HUES64 (cell line): ENCODE measurements around the gene TBC1D16.
"Not testable (repeated sequence)": the region's sequence is repeated elsewhere in the genome, so short reads cannot be mapped to it uniquely, and the experiment has no call there.

Experiments used
- H3K27ac ChIP-seq: 2 replicates; pipeline ENCODE4 v1.7.0; 2013; ENCODE audit warnings: low read depth, low read length, inconsistent platforms
- H3K27me3 ChIP-seq: 2 replicates; pipeline ENCODE4 v1.6.1; 2013; ENCODE audit warnings: mild to moderate bottlenecking, low read length; ENCODE audit not compliant: insufficient read depth
- H3K36me3 ChIP-seq: 2 replicates; pipeline ENCODE4 v1.6.1; 2013; ENCODE audit warnings: mild to moderate bottlenecking, low read length; ENCODE audit not compliant: insufficient read depth
- H3K4me1 ChIP-seq: 2 replicates; pipeline ENCODE4 v1.6.1; 2013; ENCODE audit warnings: mild to moderate bottlenecking, low read length, moderate library complexity; ENCODE audit not compliant: insufficient read depth
- H3K4me3 ChIP-seq: 2 replicates; pipeline ENCODE4 v1.5.1; 2013; ENCODE audit warnings: mild to moderate bottlenecking, low read length, moderate library complexity
- H3K9ac ChIP-seq: 2 replicates; pipeline ENCODE4 v1.6.1; 2013; ENCODE audit warnings: mild to moderate bottlenecking, low read depth, low read length
- H3K9me3 ChIP-seq: 2 replicates; pipeline ENCODE4 v1.6.1; 2013; ENCODE audit warnings: low read depth, low read length; ENCODE audit not compliant: insufficient read depth
- WGBS: fragments of 150-250, 120-280 bp; methylation state at CpG from one replicate; pipeline ENCODE4 v1.1.7; 2013; ENCODE audit warnings: missing lambda C conversion rate; 5-methylcytosine and 5-hydroxymethylcytosine counted together

Gene TBC1D16

GRCh38 chr17:79961567-79961966 lies 74.1 kb downstream of the TBC1D16 start:
- H3K4me1 ChIP-seq, H3K27ac ChIP-seq, H3K9ac ChIP-seq, H3K4me3 ChIP-seq, H3K9me3 ChIP-seq, H3K27me3 ChIP-seq, H3K36me3 ChIP-seq: not testable (repeated sequence)
- WGBS = 97% methylated on average over 9 of the region's 9 CpGs

- Histone ChIP-seq H3K36me3 (no peaks in the 10 kb centered on the region), H3K27me3 (no peaks in the 10 kb centered on the region), H3K9me3 (no peaks in the 10 kb centered on the region), H3K27ac (no peak overlapping the region), H3K9ac (no peak overlapping the region), H3K4me3 (no peak overlapping the region), H3K4me1 (no peaks in the 10 kb centered on the region)
- WGBS = 91% methylated on average over 9 of the region's 9 CpGs
Observed at GRCh38 chr17:79960788-79961522, 74.7 kb downstream of the TBC1D16 start.

DNA sequence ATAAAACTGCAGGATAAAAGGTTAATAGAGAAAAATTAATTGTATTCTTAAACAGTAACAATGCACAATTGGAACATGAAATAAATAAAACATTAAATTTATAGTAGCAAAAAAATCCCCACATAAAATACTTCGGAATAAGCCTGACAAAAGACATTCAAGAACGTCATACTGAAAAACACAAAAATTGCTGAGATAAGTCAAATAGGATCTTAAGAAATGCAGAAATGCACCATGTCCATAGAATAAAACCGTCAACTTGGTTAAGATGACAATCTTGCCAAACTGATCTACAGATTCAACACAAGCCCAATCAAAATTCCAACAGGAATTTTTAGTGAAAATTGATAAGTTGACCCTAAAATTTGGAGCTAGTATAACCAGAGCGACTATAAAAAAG lies 76.6 kb downstream of the TBC1D16 start:
- Histone ChIP-seq H3K4me3 (no peak overlapping the region), H3K27me3 (no peaks in the 10 kb centered on the region), H3K27ac (no peak overlapping the region), H3K4me1 (peaks cover 5% of the 10 kb centered on the region; the same call in 1 of the 2 replicates), H3K9ac (no peak overlapping the region), H3K36me3 (no peaks in the 10 kb centered on the region), H3K9me3 (no peaks in the 10 kb centered on the region)
- WGBS = 98% methylated on average over 4 of the region's 4 CpGs

- WGBS = 87% methylated on average over 6 of the region's 6 CpGs
- H3K27ac ChIP-seq = no peak overlapping the region
- no peak overlapping the region for H3K9ac ChIP-seq
Observed at GRCh38 chr17:79956853-79957252, 78.8 kb downstream of the TBC1D16 start.

GRCh38 chr17:79956441-79956735 lies 79.3 kb downstream of the TBC1D16 start:
- 93% methylated on average over 8 of the region's 8 CpGs for WGBS

More at GRCh38 chr17:79956853-79957252, 78.8 kb downstream of the TBC1D16 start:
- Histone ChIP-seq H3K36me3 (no peaks in the 10 kb centered on the region), H3K4me1 (peaks cover 22% of the 10 kb centered on the region), H3K9me3 (no peaks in the 10 kb centered on the region), H3K4me3 (no peak overlapping the region), H3K27me3 (no peaks in the 10 kb centered on the region)

DNA sequence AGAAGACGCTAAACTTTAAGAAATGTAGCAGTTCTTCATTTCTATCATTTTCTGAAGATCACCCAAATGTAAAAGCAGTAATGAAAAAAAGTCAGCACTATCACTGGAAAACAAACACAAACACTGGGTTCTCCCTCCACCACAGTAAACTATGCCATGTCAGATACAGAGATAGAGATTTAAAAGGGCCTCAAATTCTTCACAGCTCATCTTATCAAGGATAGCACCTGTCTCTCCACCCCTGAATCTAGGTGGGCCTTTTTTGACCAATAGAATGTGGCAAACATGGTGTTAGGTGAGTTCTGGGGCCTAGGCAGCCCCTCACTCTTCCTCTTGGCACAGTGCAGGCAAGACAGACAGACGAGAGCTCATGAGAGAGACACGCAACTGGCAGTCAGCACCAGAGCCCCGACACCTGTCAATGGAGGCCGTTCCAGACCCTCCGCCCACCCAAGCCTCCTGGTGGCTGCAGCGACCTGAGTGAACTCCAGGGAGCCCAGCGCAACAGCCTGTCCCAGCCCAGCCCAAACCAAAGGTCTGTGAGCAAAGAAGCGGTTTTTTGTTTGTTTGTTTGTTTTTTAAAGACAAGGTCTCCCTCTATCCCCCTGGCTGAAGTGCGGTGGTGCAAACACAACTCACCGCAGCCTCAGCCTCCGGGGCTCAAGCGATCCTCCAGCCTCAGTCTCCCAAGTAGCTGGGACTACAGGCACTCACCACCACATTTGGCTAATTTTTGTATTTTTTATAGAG lies 79.8 kb downstream of the TBC1D16 start:
- H3K4me3 ChIP-seq = no peak overlapping the region
- no peaks in the 10 kb centered on the region for H3K27me3 ChIP-seq
- no peak overlapping the region for H3K27ac ChIP-seq
- no peaks in the 10 kb centered on the region for H3K36me3 ChIP-seq
- peaks cover 32% of the 10 kb centered on the region for H3K4me1 ChIP-seq
- no peaks in the 10 kb centered on the region for H3K9me3 ChIP-seq
- WGBS = 88% methylated on average over 13 of the region's 13 CpGs
- no peak overlapping the region for H3K9ac ChIP-seq

More at GRCh38 chr17:79956441-79956735, 79.3 kb downstream of the TBC1D16 start:
- peaks cover 27% of the 10 kb centered on the region for H3K4me1 ChIP-seq
- H3K27me3 ChIP-seq, H3K4me3 ChIP-seq, H3K9me3 ChIP-seq, H3K36me3 ChIP-seq, H3K9ac ChIP-seq, H3K27ac ChIP-seq: not testable (repeated sequence)

DNA sequence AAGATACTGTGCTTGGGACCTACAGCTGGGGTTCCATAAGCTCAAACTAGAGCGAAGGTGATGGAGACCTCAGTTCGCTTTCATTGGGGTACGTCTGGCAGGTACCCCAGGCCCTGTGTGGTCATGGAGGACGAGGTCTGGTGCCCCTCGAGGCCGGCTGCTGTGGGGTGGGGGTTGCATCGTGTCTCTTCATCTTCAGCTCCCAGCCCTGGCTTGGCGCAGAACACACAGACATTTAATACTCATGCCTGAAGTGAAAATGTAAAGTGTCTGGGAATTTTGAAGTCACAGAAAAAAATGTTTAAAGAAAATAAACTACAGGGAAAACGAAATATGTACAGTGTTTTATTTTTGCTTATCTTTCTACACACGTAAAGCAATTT lies 80.5 kb downstream of the TBC1D16 start:
- WGBS = 93% methylated on average over 9 of the region's 10 CpGs
- H3K27ac ChIP-seq = no peak overlapping the region
- H3K4me1 ChIP-seq = peaks cover 39% of the 10 kb centered on the region
- H3K9me3 ChIP-seq = no peaks in the 10 kb centered on the region
- H3K36me3 ChIP-seq = no peaks in the 10 kb centered on the region
- no peak overlapping the region for H3K9ac ChIP-seq
- H3K4me3 ChIP-seq = no peak overlapping the region
- no peaks in the 10 kb centered on the region for H3K27me3 ChIP-seq

DNA sequence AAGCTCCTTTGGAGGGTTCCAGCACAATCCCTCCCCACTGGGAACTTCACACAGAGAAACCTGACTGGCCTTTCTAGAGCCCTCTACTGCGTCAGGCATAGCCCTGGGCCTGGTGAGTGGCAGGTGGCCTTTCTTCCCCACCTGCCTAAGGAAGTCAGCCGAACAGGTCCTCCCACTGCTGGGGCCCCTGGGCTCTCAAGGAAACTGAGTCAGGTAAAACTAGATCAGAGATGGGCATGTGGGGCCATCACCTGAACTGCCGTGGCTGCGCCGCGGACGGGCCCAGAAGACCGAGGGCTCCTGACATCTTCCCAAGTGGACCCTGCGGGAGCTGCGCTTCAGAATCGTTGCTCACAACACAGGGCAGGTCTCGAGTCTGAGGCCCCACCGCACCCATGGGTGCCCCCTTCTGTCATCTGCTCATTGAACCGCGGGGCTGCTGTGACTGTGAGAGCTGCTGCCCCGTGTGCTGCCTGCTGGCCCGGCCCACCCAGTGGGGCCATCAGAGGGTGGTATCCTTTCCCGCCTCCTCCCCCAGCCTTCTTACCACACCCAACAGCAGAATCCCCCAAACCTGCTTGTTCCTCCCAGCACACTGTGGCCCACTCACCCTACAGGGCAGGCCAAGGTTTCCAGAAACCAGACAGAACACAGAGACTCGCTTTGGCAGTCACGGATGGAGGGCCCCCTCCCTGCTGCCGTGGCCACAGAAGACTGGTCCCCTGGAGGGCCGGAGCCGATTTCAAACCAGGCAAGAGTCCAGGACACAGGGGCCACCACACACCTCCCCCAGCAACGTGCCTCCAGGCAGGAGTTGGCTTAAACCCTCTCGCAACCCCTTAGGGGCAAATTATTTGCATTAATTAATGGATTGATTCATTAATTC lies 81.1 kb downstream of the TBC1D16 start:
- 90% methylated on average over 25 of the region's 25 CpGs for WGBS
- no peaks in the 10 kb centered on the region for H3K36me3 ChIP-seq

DNA sequence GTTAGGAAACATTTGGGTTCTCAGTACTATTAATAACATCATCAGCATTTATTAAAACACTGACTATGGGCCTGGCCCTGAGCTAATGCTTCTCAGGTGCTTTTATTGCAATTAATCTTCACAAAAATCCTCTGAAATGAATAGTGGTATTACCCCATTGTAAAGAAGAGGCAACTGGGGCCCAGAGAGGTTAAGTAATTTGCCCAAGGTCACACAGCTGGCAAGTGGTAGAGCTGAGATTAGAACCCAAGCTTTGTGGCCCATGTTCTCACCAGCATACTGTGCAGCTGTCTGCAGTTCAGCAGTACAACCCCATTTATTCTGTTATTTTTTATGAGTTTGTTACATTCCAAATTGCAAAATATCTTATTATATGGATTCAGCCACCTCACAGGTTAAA lies 82.3 kb downstream of the TBC1D16 start:
- Histone ChIP-seq H3K36me3 (peaks cover 6% of the 10 kb centered on the region; the same call in 1 of the 2 replicates), H3K4me3 (no peak overlapping the region), H3K9me3 (no peaks in the 10 kb centered on the region), H3K27ac (no peak overlapping the region), H3K4me1 (peaks cover 52% of the 10 kb centered on the region), H3K27me3 (peaks cover 4% of the 10 kb centered on the region; the same call in 1 of the 2 replicates), H3K9ac (no peak overlapping the region)

More for the DNA sequence above, 81.1 kb downstream of the TBC1D16 start:
- Histone ChIP-seq H3K27me3 (no peaks in the 10 kb centered on the region; the same call in 1 of the 2 replicates), H3K9me3 (no peaks in the 10 kb centered on the region), H3K9ac (no peak overlapping the region), H3K27ac (no peak overlapping the region), H3K4me3 (no peak overlapping the region), H3K4me1 (peaks cover 41% of the 10 kb centered on the region)

DNA sequence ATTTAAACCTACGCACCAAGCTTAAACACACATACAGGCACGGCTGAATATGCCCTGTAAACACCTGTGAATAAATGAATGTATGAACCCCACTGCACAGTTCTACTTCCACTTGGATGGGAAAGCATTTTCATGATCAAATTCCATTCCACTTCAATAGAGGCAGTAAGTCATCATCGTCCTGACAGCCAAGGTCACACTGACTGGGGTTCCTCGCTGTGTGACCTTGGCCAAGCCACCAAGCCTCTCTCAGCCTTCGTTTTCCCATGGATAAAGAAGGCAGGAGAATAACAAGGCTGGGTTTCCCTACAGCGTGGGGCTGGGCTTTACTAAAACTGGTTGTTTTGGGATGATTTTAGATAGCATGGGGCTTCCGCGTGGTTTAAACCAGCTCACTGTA lies 82.8 kb downstream of the TBC1D16 start:
- 88% methylated on average over 8 of the region's 8 CpGs for WGBS
- Histone ChIP-seq H3K36me3 (peaks cover 7% of the 10 kb centered on the region), H3K4me3 (no peak overlapping the region), H3K27me3 (peaks cover 4% of the 10 kb centered on the region; the same call in 1 of the 2 replicates), H3K27ac (no peak overlapping the region; the same call in 1 of the 2 replicates), H3K4me1 (peaks cover 54% of the 10 kb centered on the region), H3K9me3 (no peaks in the 10 kb centered on the region), H3K9ac (no peak overlapping the region)
